ENCODE results near the gene C22orf39.

Gene C22orf39

DNA sequence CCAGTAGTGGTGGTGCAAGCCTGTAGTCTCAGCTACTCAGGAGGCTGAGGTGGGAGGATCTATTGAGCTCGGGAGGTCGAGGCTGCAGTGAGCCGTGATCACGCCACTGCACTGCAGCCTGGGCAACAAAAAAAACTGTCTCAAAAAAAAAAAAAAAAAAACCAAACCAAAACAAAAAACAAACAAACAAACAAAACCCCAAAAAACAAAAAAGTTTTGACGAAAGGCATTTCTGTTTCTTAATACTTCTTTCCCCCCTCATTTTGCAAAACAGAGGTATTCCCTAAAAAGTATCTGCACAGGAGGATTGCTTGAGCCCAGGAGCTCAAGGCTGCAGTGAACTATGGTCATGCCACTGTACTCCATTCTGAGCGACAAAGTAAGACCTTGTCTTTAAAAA is 27.2 kb downstream of the C22orf39 start:
- H3K4me3 ChIP-seq (ENCODE audit: low read length) = no peak overlapping the region
- H3K79me2 ChIP-seq (ENCODE audit: control insufficient read depth, low read length) = peaks cover 99% of the 10 kb centered on the region
- peaks cover 26% of the 10 kb centered on the region for H3K36me3 ChIP-seq (ENCODE audit: control insufficient read depth, low read length)
- H3F3A ChIP-seq (ENCODE audit: control insufficient read depth, insufficient read depth) = no peaks in the 10 kb centered on the region
- no peak overlapping the region for H3K27ac ChIP-seq (ENCODE audit: low read depth, low read length)
- peaks cover 16% of the 10 kb centered on the region; the same call in 1 of the 2 replicates for H4K20me1 ChIP-seq (ENCODE audit: control insufficient read depth, insufficient read depth, low read depth, low read length)
- no peak overlapping the region for H3K4me2 ChIP-seq (ENCODE audit: low read length)
- H3K9me3 ChIP-seq (ENCODE audit: control insufficient read depth, insufficient read depth, low read length) = no peaks in the 10 kb centered on the region
- TF ChIP-seq, protein P1, sequence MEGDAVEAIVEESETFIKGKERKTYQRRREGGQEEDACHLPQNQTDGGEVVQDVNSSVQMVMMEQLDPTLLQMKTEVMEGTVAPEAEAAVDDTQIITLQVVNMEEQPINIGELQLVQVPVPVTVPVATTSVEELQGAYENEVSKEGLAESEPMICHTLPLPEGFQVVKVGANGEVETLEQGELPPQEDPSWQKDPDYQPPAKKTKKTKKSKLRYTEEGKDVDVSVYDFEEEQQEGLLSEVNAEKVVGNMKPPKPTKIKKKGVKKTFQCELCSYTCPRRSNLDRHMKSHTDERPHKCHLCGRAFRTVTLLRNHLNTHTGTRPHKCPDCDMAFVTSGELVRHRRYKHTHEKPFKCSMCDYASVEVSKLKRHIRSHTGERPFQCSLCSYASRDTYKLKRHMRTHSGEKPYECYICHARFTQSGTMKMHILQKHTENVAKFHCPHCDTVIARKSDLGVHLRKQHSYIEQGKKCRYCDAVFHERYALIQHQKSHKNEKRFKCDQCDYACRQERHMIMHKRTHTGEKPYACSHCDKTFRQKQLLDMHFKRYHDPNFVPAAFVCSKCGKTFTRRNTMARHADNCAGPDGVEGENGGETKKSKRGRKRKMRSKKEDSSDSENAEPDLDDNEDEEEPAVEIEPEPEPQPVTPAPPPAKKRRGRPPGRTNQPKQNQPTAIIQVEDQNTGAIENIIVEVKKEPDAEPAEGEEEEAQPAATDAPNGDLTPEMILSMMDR (IDR thresholded peaks at IDR 0.05; ENCODE audit: low read depth, low read length, poor library complexity, severe bottlenecking) = no peak
- TF ChIP-seq EZH2phosphoT487 (IDR thresholded peaks at IDR 0.05; ENCODE audit: borderline replicate concordance, low read length) = no peak
- no peaks in the 10 kb centered on the region for H3K27me3 ChIP-seq (ENCODE audit: control insufficient read depth, low read length)
- H3K9me2 ChIP-seq (replicated peaks; ENCODE audit: control insufficient read depth, low read length) = no peaks in the 10 kb centered on the region
- H3K4me1 ChIP-seq (ENCODE audit: control insufficient read depth, low read length) = peaks cover 20% of the 10 kb centered on the region

DNA sequence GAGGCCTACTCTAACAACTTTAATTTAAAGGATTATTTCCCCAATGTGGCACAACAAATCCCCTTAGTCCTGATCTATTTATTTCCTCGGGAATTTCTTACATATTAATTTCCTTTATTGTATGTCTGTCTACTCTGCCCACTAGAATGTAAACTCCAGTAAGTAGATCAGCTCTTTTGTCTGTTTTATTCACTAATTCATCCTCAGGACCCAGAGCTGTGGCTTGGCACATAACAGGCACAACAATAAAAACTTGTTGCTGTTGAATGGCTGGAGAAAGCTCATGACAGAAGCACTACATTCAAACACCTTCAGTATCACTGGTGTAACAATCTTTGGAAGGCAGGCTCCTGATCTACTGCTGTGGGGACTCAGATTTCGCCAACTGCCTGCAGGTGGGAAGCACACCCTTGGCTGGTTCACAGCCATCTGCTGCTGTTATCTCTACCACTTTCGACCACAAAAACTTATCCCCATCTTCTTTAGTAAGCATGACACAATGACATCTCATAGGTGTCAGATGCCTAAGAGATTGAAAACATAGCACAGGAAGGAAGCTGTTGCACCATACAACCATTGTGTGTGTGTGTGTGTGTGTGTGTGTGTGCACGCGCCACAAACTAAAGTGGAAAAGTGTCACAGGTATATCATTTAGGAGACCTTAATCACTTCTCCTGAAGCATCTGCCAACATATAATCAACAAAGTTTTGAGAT is 27.9 kb downstream of the C22orf39 start:
- H3K36me3 ChIP-seq (ENCODE audit: control insufficient read depth, low read length) = peaks cover 19% of the 10 kb centered on the region
- H3K79me2 ChIP-seq (ENCODE audit: control insufficient read depth, low read length) = peaks cover 99% of the 10 kb centered on the region
- no peaks in the 10 kb centered on the region for H3K27me3 ChIP-seq (ENCODE audit: control insufficient read depth, low read length)
- H4K20me1 ChIP-seq (ENCODE audit: control insufficient read depth, insufficient read depth, low read depth, low read length) = peaks cover 16% of the 10 kb centered on the region; the same call in 1 of the 2 replicates
- no peak overlapping the region for H3K27ac ChIP-seq (ENCODE audit: low read depth, low read length)
- no peak for TF ChIP-seq EZH2phosphoT487 (IDR thresholded peaks at IDR 0.05; ENCODE audit: borderline replicate concordance, low read length)
- TF ChIP-seq, protein P1 (IDR thresholded peaks at IDR 0.05; ENCODE audit: low read depth, low read length, poor library complexity, severe bottlenecking) = no peak
- no peak overlapping the region for H3K4me3 ChIP-seq (ENCODE audit: low read length)
- H3K4me2 ChIP-seq (ENCODE audit: low read length) = no peak overlapping the region
- no peaks in the 10 kb centered on the region for H3K9me3 ChIP-seq (ENCODE audit: control insufficient read depth, insufficient read depth, low read length)
- H3K9me2 ChIP-seq (replicated peaks; ENCODE audit: control insufficient read depth, low read length) = no peaks in the 10 kb centered on the region
- H3F3A ChIP-seq (ENCODE audit: control insufficient read depth, insufficient read depth) = no peaks in the 10 kb centered on the region
- peaks cover 20% of the 10 kb centered on the region for H3K4me1 ChIP-seq (ENCODE audit: control insufficient read depth, low read length)

DNA sequence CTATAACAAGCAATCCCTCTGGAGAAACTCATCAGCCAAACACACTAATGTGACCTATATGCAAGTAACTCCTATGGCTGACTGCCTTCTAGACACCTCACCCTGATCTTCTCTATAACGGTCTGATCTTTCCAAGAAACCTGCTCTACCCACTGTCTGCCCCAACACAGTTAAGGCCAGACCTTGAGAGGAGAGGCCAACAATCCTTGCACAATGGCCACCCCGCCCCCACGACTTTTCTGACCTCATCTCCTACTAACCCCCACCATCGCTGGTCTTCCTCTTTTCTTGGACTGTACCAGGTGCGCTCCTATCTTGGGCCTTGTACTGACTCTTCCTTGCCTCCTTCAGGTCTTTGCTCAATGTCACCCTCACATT is 28.4 kb downstream of the C22orf39 start:
- Histone ChIP-seq H3K27me3 (ENCODE audit: control insufficient read depth, low read length) (no peaks in the 10 kb centered on the region), H3K4me3 (ENCODE audit: low read length) (no peak overlapping the region), H3K79me2 (ENCODE audit: control insufficient read depth, low read length) (peaks cover 99% of the 10 kb centered on the region), H4K20me1 (ENCODE audit: control insufficient read depth, insufficient read depth, low read depth, low read length) (peaks cover 13% of the 10 kb centered on the region; the same call in 1 of the 2 replicates), H3K4me2 (ENCODE audit: low read length) (no peak overlapping the region), H3K9me2 (replicated peaks; ENCODE audit: control insufficient read depth, low read length) (no peaks in the 10 kb centered on the region), H3K36me3 (ENCODE audit: control insufficient read depth, low read length) (peaks cover 15% of the 10 kb centered on the region), H3F3A (ENCODE audit: control insufficient read depth, insufficient read depth) (no peaks in the 10 kb centered on the region), H3K4me1 (ENCODE audit: control insufficient read depth, low read length) (peaks cover 17% of the 10 kb centered on the region), H3K27ac (ENCODE audit: low read depth, low read length) (no peak overlapping the region), H3K9me3 (ENCODE audit: control insufficient read depth, insufficient read depth, low read length) (no peaks in the 10 kb centered on the region)
- no peak for TF ChIP-seq EZH2phosphoT487 (IDR thresholded peaks at IDR 0.05; ENCODE audit: borderline replicate concordance, low read length)
- TF ChIP-seq, protein P1 (IDR thresholded peaks at IDR 0.05; ENCODE audit: low read depth, low read length, poor library complexity, severe bottlenecking) = no peak
